Heart left ventricle (tissue), 13 donors: ENCODE results near the gene IFI44L.

Experiments
- POLR2A ChIP-seq, 2 donors: fragments of 450-650 bp; IDR thresholded peaks; one replicate each; pipeline ENCODE4 v1.6.1; 2017; ENCODE audit warnings: antibody characterized with exemption in 2 of 2, mild to moderate bottlenecking in 2 of 2, moderate library complexity in 2 of 2
- TF ChIP-seq, protein P1 (sequence below), 12 donors: fragments of 200-600 bp; sonication (generic) in 4 of 12; IDR thresholded peaks; one replicate each; pipeline versions ENCODE4 v1.5.0 to v1.8.0; 2018 to 2022; ENCODE audit warnings: antibody characterized with exemption in 12 of 12, mild to moderate bottlenecking in 5 of 12
- donor health status: ischemic (EF 13 %, LVEDD 7.1; RV severe dilation, severe dysfunction).
- donor health status: DM: no; HTN: yes; CAD: no.
- donor health status: DM: no; HTN: no; CAD: no.
- donor health status: ischemic (EF 25% LVEDD 6.9; RV normal size, moderate dysfunction).
- donor health status: ischemic (EF 25% LVEDD 5.7; RV mildly dilated, moderate dysfunction).
- donor health status: ischemic (EF 35%, LVEDD 5.7; RV mildly dilated, moderate dysfunction).
- donor health status: nonischemic (EF 11% LVEDD 7.7; RV severe dilation, severe dysfunction).
- donor health status: DM: yes; HTN: yes; CAD: no.
- donor health status: PGD.
- donor health status: ischemic (EF 29% LVEDD 5.4; RV normal size, mild dysfunction).
- donor health status: nonischemic (EF 23%, LVEDD 6.1; RV moderate dilation, normal function).

DNA sequence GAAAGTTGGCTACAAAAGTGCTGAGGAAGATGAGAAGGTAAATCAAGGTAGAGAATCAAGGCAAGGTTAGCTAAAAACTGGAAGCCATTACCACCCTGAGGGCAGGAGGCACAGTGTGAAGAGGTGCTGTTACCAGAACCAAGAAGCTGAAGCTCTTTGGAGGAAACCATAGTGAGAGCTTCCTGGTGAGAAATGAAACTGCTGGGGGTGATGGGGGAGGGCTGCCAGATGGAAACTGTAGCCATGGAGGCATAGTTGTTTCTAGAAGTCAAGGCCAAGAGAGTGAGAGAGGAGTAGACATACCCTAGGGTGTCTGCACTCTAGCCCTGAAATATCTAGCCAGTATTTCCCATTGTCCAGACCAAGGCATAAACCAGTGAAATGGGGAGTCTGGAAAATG, 58.1 kb downstream of the IFI44L start:
- TF ChIP-seq, protein P1, sequence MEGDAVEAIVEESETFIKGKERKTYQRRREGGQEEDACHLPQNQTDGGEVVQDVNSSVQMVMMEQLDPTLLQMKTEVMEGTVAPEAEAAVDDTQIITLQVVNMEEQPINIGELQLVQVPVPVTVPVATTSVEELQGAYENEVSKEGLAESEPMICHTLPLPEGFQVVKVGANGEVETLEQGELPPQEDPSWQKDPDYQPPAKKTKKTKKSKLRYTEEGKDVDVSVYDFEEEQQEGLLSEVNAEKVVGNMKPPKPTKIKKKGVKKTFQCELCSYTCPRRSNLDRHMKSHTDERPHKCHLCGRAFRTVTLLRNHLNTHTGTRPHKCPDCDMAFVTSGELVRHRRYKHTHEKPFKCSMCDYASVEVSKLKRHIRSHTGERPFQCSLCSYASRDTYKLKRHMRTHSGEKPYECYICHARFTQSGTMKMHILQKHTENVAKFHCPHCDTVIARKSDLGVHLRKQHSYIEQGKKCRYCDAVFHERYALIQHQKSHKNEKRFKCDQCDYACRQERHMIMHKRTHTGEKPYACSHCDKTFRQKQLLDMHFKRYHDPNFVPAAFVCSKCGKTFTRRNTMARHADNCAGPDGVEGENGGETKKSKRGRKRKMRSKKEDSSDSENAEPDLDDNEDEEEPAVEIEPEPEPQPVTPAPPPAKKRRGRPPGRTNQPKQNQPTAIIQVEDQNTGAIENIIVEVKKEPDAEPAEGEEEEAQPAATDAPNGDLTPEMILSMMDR (IDR thresholded peaks at IDR 0.05) = no peak
- TF ChIP-seq POLR2A (IDR thresholded peaks at IDR 0.05) = no peak
